Thymus (tissue), 11 donors: ENCODE results near the gene SAG. TPM values are rescaled to one million over a fixed set of nuclear protein-coding genes. Genes with fewer than 3 reads are reported as not detected.
"Not testable (repeated sequence)": the region's sequence is repeated elsewhere in the genome, so short reads cannot be mapped to it uniquely, and the experiment has no call there.

Experiments used
- DNase-seq, 9 donors: peaks; one replicate each; pipeline ENCODE4 v3.0.0-alpha.2; 2013; ENCODE audit warnings: low spot score in 9 of 9, low read depth in 6 of 9, missing footprints in 1 of 9
- H3K27ac ChIP-seq, 2 donors: one replicate each; pipeline ENCODE4 v1.5.1; 2013; ENCODE audit warnings: control low read depth in 1 of 2, low read depth in 1 of 2, low read length in 1 of 2, mild to moderate bottlenecking in 1 of 2, moderate library complexity in 1 of 2
- H3K27me3 ChIP-seq, 2 donors: one replicate each; pipeline ENCODE4 v1.5.1; 2013; ENCODE audit warnings: low read length in 1 of 2; ENCODE audit not compliant: control insufficient read depth in 2 of 2, insufficient read depth in 1 of 2
- H3K36me3 ChIP-seq, 2 donors: one replicate each; pipeline ENCODE4 v1.5.1; 2013; ENCODE audit warnings: low read length in 1 of 2, mild to moderate bottlenecking in 1 of 2, moderate library complexity in 1 of 2; ENCODE audit not compliant: control insufficient read depth in 2 of 2, insufficient read depth in 2 of 2
- H3K4me1 ChIP-seq, 2 donors: one replicate each; pipeline ENCODE4 v1.5.1; 2013; ENCODE audit warnings: low read length in 2 of 2; ENCODE audit not compliant: control insufficient read depth in 2 of 2, insufficient read depth in 2 of 2
- H3K4me3 ChIP-seq, 2 donors: one replicate each; pipeline ENCODE4 v1.5.1; 2013; ENCODE audit warnings: low read length in 2 of 2, control low read depth in 1 of 2, mild to moderate bottlenecking in 1 of 2
- H3K9me3 ChIP-seq, 2 donors: one replicate each; pipeline ENCODE4 v1.5.1; 2013; ENCODE audit warnings: low read length in 1 of 2, mild to moderate bottlenecking in 1 of 2; ENCODE audit not compliant: control insufficient read depth in 2 of 2, insufficient read depth in 1 of 2
- WGBS: extraction: QIAGEN DNeasy Blood & Tissue Kit; methylation state at CpG from one replicate; pipeline ENCODE4 v1.1.7; 2013; 5-methylcytosine and 5-hydroxymethylcytosine counted together
- polyA plus RNA-seq: library from polyadenylated mRNA; stranded (reverse); fragments of 200-250 nt; gene quantifications from one replicate; pipeline ENCODE4 v1.2.3, GENCODE V29; 2013
- total RNA-seq: library from RNA; stranded (reverse); fragments of 120-200 nt; gene quantifications from one replicate; pipeline ENCODE4 v1.2.4, GENCODE V29; 2013
- donor health status: healthy.

SAG gene
- total and polyA plus RNA-seq, 2 donors, result 0.32 to 0.61 TPM

DNA sequence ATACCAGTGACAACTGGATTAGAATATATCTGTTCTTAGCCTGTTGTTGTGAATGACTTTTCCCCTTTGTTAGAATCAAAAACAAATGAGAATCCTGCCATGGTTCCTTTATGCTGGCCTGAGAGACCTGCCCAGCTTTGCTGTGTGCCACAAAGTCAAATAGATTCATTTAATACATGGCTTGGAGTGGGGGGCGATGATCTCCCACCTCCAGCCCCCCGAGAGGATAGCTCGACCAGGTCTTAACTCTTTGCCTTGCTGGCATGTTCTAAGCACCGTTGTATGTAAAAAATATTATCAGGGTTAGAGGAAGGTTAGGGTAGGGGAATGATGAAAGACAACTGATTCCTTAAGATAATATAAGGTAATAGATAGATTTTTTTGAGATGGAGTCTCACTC, 24.5 kb downstream of the SAG start:
- Histone ChIP-seq H3K9me3 (peaks cover 0 to 5% of the 10 kb centered on the region in 2 donors), H3K27me3 (no peaks in the 10 kb centered on the region), H3K4me3 (no peak overlapping the region), H3K4me1 (peaks cover 4 to 21% of the 10 kb centered on the region in 2 donors), H3K27ac (peak overlapping the region; percentile 89 to 98), H3K36me3 (no peaks in the 10 kb centered on the region)
- 95% methylated on average over 4 of the region's 4 CpGs for WGBS
- DNase-seq, result no peak

DNA sequence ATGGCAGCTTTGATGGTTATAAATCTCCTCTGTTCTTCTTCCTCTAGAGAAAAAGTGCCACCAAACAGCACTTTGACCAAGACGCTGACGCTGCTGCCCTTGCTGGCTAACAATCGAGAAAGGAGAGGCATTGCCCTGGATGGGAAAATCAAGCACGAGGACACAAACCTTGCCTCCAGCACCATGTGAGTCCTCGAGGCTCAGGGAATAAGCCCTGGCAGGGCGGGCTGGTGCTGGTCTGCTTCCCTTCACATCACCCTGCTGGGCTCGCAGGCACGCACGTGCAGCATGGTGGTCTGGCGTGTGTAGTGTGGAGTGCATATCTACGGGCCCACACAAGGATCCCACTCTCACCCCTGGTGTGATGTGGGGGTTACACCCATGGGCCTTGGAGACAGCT, 27.3 kb downstream of the SAG start:
- Histone ChIP-seq H3K27me3 (no peaks in the 10 kb centered on the region), H3K4me1 (peaks cover 4 to 21% of the 10 kb centered on the region in 2 donors), H3K36me3 (no peaks in the 10 kb centered on the region), H3K4me3 (no peak overlapping the region), H3K9me3 (peaks cover 1 to 5% of the 10 kb centered on the region in 2 donors), H3K27ac (no peak overlapping the region)
- WGBS, result 97% methylated on average over 11 of the region's 11 CpGs
- no peak for DNase-seq

DNA sequence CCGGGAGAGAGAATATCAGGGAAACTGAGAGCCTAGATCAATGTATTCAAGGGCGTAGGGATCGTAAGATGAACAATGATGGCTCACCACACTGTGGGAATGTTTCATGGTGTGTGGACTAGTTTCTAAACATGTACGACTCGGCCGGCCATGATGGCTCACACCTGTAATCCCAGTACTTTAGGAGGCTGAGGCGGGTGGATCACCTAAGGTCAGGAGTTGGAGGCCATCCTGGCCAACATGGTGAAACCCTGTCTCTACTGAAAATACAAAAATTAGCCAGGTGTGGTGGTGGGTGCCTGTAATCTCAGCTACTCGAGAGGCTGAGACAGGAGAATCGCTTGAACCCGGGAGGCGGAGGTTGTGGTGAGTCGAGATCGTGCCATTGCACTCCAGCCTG, 28.5 kb downstream of the SAG start:
- H3K4me1 ChIP-seq, result peaks cover 4 to 20% of the 10 kb centered on the region in 2 donors
- H3K27me3 ChIP-seq, H3K9me3 ChIP-seq, H3K36me3 ChIP-seq, H3K4me3 ChIP-seq, DNase-seq, H3K27ac ChIP-seq: not testable (repeated sequence)
- WGBS, result 97% methylated on average over 13 of the region's 13 CpGs

DNA sequence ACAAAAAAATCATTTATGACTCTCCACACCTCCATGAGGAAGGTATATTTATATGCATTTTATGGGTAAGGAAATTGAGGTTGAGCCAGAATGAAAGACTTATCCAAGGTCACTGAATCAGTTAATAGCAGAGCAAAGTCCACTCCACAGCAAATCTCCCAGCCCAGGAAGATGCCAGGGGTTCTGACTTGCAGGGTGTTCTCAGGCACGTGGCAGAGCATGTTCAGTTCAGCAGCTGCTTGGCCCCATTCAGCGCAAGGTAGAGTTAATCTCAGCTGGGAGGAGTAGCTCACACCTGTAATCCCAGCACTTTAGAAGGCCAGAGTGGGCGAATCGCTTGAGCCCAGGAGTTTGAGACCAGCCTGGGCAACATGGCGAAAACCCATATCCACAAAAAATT, 28.9 kb downstream of the SAG start:
- H3K36me3 ChIP-seq, result no peaks in the 10 kb centered on the region
- H3K4me1 ChIP-seq, result peaks cover 0 to 15% of the 10 kb centered on the region in 2 donors
- H3K27me3 ChIP-seq, result no peaks in the 10 kb centered on the region
- no peak overlapping the region for H3K4me3 ChIP-seq
- 97% methylated on average over 5 of the region's 5 CpGs for WGBS
- H3K27ac ChIP-seq, result no peak overlapping the region
- DNase-seq, result no peak
- H3K9me3 ChIP-seq, result peaks cover 0 to 1% of the 10 kb centered on the region in 2 donors

DNA sequence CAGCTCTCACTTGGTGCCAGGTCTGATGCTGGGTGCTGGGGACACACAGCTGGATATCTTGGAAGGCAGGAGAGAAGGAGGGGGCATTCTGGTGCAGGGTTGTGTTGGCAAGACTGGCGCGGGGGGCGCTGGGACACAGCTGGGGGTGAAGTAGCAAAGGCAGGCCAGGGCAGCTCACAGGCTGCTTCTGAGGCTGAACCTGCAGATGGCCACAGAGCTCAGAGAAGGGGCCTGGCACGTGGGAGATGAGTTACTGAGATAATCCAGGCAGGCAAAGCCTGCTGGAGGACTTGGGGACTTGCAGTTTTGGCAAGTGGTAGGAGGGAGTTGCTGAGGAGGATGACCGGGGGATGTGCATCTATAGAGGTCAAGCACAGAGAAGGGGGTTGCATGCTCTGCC, 30.4 kb downstream of the SAG start:
- peaks cover 0 to 6% of the 10 kb centered on the region in 2 donors for H3K4me1 ChIP-seq
- 92% methylated on average over 5 of the region's 5 CpGs for WGBS
- H3K9me3 ChIP-seq, result peaks cover 0 to 1% of the 10 kb centered on the region in 2 donors
- no peaks in the 10 kb centered on the region for H3K36me3 ChIP-seq
- H3K27ac ChIP-seq, result no peak overlapping the region
- no peak for DNase-seq
- H3K27me3 ChIP-seq, result no peaks in the 10 kb centered on the region
- no peak overlapping the region for H3K4me3 ChIP-seq

DNA sequence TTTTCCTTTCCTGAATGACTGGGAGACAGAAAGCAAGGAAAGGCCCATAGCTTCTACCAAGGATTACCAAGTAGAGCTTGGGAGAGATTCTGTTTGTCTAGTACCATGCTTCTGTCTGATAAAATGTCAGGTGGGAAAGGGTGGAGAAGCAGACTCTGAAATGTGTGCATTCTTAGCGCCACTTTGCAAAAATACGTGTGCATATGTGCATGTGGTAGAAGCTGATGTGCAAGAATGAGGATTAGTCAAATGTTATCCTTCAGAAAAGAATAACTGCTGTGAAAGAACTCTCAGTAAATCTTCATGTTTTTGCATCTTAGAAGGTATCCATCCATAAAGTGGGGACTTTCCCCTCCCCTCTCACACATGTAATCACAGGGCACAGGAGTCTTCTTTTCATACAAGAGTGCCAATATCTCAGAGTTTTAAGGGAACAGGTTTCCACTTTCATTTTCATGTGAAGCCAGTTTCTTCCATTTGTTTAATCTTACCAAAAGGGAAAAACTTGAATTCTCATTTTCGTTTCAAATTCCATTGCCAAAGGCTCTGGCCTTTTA, 31.3 kb downstream of the SAG start:
- Histone ChIP-seq H3K27ac (no peak overlapping the region), H3K4me1 (no peaks in the 10 kb centered on the region), H3K27me3 (no peaks in the 10 kb centered on the region), H3K36me3 (no peaks in the 10 kb centered on the region), H3K4me3 (no peak overlapping the region), H3K9me3 (peaks cover 0 to 1% of the 10 kb centered on the region in 2 donors)
- DNase-seq, result no peak
- 96% methylated on average over 3 of the region's 3 CpGs for WGBS

DNA sequence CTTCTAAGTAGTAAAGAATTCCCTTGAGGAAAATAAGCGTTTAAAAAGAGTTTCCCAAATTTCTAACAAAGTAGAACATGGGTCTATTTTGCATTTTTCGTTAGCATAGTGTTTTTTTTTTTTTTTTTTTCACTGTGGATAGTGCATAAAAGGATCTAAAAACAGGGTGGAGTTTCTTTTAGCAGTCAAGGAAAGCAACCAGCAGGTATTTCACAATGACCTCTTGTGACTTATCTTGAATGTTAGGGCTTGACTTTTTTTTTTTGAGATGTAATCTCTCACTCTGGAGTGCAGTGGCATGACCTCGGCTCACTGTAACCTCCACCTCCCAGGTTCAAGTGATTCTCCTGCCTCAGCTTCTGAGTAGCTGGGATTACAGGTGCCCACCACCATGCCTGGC, 31.8 kb downstream of the SAG start:
- Histone ChIP-seq H3K4me1 (no peaks in the 10 kb centered on the region), H3K27ac (no peak overlapping the region), H3K36me3 (no peaks in the 10 kb centered on the region), H3K27me3 (no peaks in the 10 kb centered on the region), H3K9me3 (peaks cover 0 to 1% of the 10 kb centered on the region in 2 donors), H3K4me3 (no peak overlapping the region)
- no peak for DNase-seq
- 60% methylated on average over 3 of the region's 3 CpGs for WGBS

DNA sequence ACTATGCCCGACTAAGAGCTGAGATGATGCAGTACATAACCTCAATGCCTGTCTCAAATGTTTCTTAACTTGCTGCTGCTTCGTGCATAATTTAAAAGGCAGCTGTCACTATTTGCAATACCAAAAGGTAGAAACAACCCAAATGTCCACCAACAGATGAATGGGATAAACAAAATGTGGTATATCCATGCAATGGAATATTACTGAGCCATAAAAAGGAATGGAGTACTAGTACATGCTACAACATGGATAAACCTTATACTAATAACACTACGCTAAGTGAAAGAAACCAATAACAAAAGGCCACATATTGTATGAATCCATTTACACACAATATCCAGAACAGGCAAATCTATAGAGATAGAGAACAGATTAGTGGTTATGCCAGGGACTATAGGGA, 33.7 kb downstream of the SAG start:
- 97% methylated on average over 3 of the region's 3 CpGs for WGBS
- Histone ChIP-seq H3K4me1 (no peaks in the 10 kb centered on the region), H3K27ac (no peak overlapping the region), H3K27me3 (no peaks in the 10 kb centered on the region), H3K4me3 (no peak overlapping the region), H3K36me3 (no peaks in the 10 kb centered on the region), H3K9me3 (peaks cover 0 to 1% of the 10 kb centered on the region in 2 donors)
- DNase-seq, result no peak

DNA sequence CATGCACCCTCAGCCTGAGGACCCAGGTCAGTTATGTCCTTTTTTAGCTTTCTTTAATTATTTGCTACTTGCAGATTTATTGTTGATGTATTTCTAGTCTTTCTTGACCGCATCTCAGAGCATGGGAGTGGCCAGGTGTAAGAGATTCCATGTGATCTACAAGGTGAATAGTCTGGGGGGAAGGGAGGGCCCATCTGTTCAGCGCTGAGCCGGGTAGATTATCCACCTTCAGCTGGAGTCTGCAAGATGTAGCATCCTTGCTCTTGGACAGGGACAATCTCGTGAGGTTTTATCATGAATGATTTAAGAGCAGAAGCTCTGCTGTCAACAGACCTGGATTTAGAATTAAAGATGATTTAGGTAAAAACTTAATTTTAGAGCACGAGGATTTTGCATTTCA, 34.7 kb downstream of the SAG start:
- no peaks in the 10 kb centered on the region for H3K27me3 ChIP-seq
- H3K9me3 ChIP-seq, result peaks cover 0 to 1% of the 10 kb centered on the region in 2 donors
- no peaks in the 10 kb centered on the region for H3K36me3 ChIP-seq
- H3K27ac ChIP-seq, result no peak overlapping the region
- H3K4me1 ChIP-seq, result no peaks in the 10 kb centered on the region
- 92% methylated on average over 5 of the region's 5 CpGs for WGBS
- no peak for DNase-seq
- no peak overlapping the region for H3K4me3 ChIP-seq
